HepG2 (cell line): Measurements from ENCODE around the gene HLCS. TPM values are rescaled to one million over a fixed set of nuclear protein-coding genes. Genes with fewer than 3 reads are reported as not detected.

Source experiments
- ARHGAP35 ChIP-seq: sonication (generic); formaldehyde crosslinking; IDR thresholded peaks from 2 replicates; pipeline ENCODE4 v1.9.0; 2022; ENCODE audit warnings: mild to moderate bottlenecking, inconsistent platforms, moderate library complexity, missing genetic modification reagents, borderline replicate concordance
- GABPB1 ChIP-seq: IDR thresholded peaks from 2 replicates; pipeline ENCODE4 v1.6.1; 2016; ENCODE audit warnings: mild to moderate bottlenecking, missing genetic modification reagents, moderate library complexity, missing compliant biosample characterization
- KLF13 ChIP-seq: sonication (generic); formaldehyde crosslinking; IDR thresholded peaks from 2 replicates; pipeline ENCODE4 v1.4.0; 2020; ENCODE audit warnings: mild to moderate bottlenecking, missing genetic modification reagents
- NR2F1 ChIP-seq, 2 experiments: fragments of 450-650 bp in 1 of 2; formaldehyde crosslinking in 1 of 2; IDR thresholded peaks; 2 replicates each; pipeline versions ENCODE4 v1.5.0 to v1.6.1; 2016 to 2020; ENCODE audit warnings: mild to moderate bottlenecking in 1 of 2, missing compliant biosample characterization in 1 of 2, missing genetic modification reagents in 1 of 2, moderate library complexity in 1 of 2
- RNF2 ChIP-seq: fragments of 450-650 bp; conservative IDR thresholded peaks from 2 replicates; pipeline ENCODE4 v1.6.1; 2016; ENCODE audit warnings: low read depth
- SMARCC2 ChIP-seq: fragments of 450-650 bp; IDR thresholded peaks from 2 replicates; pipeline ENCODE4 v1.6.1; 2017; ENCODE audit warnings: antibody characterized with exemption, mild to moderate bottlenecking
- SP140L ChIP-seq: sonication (generic); formaldehyde crosslinking; IDR thresholded peaks from 2 replicates; pipeline ENCODE4 v1.4.0; 2020; ENCODE audit warnings: missing genetic modification reagents, borderline replicate concordance
- SRSF1 ChIP-seq: fragments of 200-400 bp; formaldehyde crosslinking; optimal IDR thresholded peaks from 2 replicates; pipeline ENCODE3; 2017; ENCODE audit warnings: mild to moderate bottlenecking, low read depth, low read length, moderate library complexity
- TGIF2 ChIP-seq: IDR thresholded peaks from 2 replicates; pipeline ENCODE4 v1.6.1; 2016; ENCODE audit warnings: control low read depth, missing compliant biosample characterization
- YY1 ChIP-seq: IDR thresholded peaks from 2 replicates; pipeline ENCODE4 v1.6.1; 2011; ENCODE audit warnings: low read length, low read depth, moderate library complexity, mild to moderate bottlenecking; ENCODE audit not compliant: insufficient read depth, insufficient replicate concordance
- ZBTB38 ChIP-seq: sonication (generic); formaldehyde crosslinking; IDR thresholded peaks from 2 replicates; pipeline ENCODE4 v1.5.1; 2020; ENCODE audit warnings: mild to moderate bottlenecking, missing genetic modification reagents
- ZFP41 ChIP-seq: sonication (generic); formaldehyde crosslinking; IDR thresholded peaks from 2 replicates; pipeline ENCODE4 v1.4.0; 2020; ENCODE audit warnings: mild to moderate bottlenecking, missing genetic modification reagents, borderline replicate concordance
- ZNF558 ChIP-seq: sonication (generic); formaldehyde crosslinking; IDR thresholded peaks from 2 replicates; pipeline ENCODE4 v1.9.0; 2022; ENCODE audit warnings: mild to moderate bottlenecking, missing genetic modification reagents, borderline replicate concordance
- polyA plus RNA-seq, 8 experiments: library from polyadenylated mRNA; depleted of rRNA in 3 of 8; stranded (reverse) in 7 of 8; unstranded in 1 of 8; fragments of >200 nt; fragmentation: Illumina TruSeq in 4 of 8; extraction: Trizol in 4 of 8; gene quantifications; 2 replicates each; pipeline versions ENCODE4 v1.2.1 to v1.2.3, GENCODE V29; 2011 to 2016; ENCODE audit warnings: low read depth in 4 of 8, missing spikeins in 1 of 8, mixed read lengths in 1 of 8; ENCODE audit not compliant: insufficient read depth in 1 of 8
- total RNA-seq, 5 experiments: library from RNA; depleted of rRNA; stranded (reverse); fragments of >200 nt; fragmentation: Illumina TruSeq; extraction: Trizol; gene quantifications; 2 replicates each; pipeline ENCODE4 v1.2.3, GENCODE V29; 2016; ENCODE audit warnings: low read depth in 1 of 5
- TF ChIP-seq, protein P1 (sequence below): sonication (generic); formaldehyde crosslinking; conservative IDR thresholded peaks from 2 replicates; pipeline ENCODE4 v1.8.0; 2022; ENCODE audit warnings: mild to moderate bottlenecking, moderate library complexity, missing genetic modification reagents
- TF ChIP-seq, protein P2 (sequence below): sonication (generic); formaldehyde crosslinking; IDR thresholded peaks from 2 replicates; pipeline ENCODE4 v1.5.1; 2020; ENCODE audit warnings: mild to moderate bottlenecking, moderate library complexity, missing genetic modification reagents
- TF ChIP-seq, protein P3 (sequence below): sonication (generic); formaldehyde crosslinking; conservative IDR thresholded peaks from 2 replicates; pipeline ENCODE4 v1.4.0; 2020; ENCODE audit warnings: missing genetic modification reagents
- TF ChIP-seq, protein P4 (sequence below): sonication (generic); formaldehyde crosslinking; IDR thresholded peaks from 2 replicates; pipeline ENCODE4 v1.4.0; 2020; ENCODE audit warnings: missing genetic modification reagents
- TF ChIP-seq, protein P5 (sequence below): IDR thresholded peaks from 2 replicates; pipeline ENCODE4 v1.6.1; 2016
- TF ChIP-seq, protein P6 (sequence below): sonication (generic); formaldehyde crosslinking; IDR thresholded peaks from 2 replicates; pipeline ENCODE4 v1.4.0; 2020; ENCODE audit warnings: missing genetic modification reagents

The HLCS gene
- total and polyA plus RNA-seq, 2 of the 13 experiments (the other 11 are each of a cell fraction or from before 2014, with no cell fraction given), result 7.9 to 12.3 TPM

DNA sequence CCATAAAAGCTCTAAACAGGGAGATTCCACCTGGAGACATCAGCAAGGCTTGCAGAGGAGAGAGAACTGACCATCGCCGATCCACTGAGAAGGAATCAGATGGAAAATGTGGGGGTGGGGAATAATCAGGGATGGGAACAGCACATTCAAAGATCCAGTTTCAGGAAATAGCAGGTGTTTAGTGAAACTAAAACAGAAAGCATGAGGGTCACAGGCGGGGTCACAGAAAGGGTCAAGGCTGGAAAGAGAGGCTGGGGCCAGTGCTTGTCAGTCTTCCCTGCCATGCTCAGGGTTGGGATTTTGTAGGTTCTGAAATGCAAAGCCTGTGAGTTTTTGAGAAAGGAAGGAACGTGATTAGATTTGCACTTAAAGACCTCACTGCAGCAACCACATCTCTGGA lies 103.2 kb downstream of the HLCS start (continued):
- TF ChIP-seq, protein P1, sequence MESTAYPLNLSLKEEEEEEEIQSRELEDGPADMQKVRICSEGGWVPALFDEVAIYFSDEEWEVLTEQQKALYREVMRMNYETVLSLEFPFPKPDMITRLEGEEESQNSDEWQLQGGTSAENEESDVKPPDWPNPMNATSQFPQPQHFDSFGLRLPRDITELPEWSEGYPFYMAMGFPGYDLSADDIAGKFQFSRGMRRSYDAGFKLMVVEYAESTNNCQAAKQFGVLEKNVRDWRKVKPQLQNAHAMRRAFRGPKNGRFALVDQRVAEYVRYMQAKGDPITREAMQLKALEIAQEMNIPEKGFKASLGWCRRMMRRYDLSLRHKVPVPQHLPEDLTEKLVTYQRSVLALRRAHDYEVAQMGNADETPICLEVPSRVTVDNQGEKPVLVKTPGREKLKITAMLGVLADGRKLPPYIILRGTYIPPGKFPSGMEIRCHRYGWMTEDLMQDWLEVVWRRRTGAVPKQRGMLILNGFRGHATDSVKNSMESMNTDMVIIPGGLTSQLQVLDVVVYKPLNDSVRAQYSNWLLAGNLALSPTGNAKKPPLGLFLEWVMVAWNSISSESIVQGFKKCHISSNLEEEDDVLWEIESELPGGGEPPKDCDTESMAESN (CRISPR knock-in tag), result no peak
- TF ChIP-seq, protein P2, sequence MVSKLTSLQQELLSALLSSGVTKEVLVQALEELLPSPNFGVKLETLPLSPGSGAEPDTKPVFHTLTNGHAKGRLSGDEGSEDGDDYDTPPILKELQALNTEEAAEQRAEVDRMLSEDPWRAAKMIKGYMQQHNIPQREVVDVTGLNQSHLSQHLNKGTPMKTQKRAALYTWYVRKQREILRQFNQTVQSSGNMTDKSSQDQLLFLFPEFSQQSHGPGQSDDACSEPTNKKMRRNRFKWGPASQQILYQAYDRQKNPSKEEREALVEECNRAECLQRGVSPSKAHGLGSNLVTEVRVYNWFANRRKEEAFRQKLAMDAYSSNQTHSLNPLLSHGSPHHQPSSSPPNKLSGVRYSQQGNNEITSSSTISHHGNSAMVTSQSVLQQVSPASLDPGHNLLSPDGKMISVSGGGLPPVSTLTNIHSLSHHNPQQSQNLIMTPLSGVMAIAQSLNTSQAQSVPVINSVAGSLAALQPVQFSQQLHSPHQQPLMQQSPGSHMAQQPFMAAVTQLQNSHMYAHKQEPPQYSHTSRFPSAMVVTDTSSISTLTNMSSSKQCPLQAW (CRISPR knock-in tag), result 0 out of 2 replicates have a peak, but pooled peaks have one; percentile 13
- TF ChIP-seq KLF13 (CRISPR knock-in tag) (no peak), ZFP41 (no peak), SMARCC2 (no peak), GABPB1 (CRISPR knock-in tag) (no peak), ZBTB38 (CRISPR knock-in tag) (0 out of 2 replicates have a peak, but pooled peaks have one; percentile 47), SRSF1 (no peak), ZNF558 (CRISPR knock-in tag) (no peak), NR2F1 (CRISPR knock-in tag; IDR thresholded peaks at IDR 0.05) (peak; percentile 61 to 74; a peak in 2 of 4 replicates), ARHGAP35 (CRISPR knock-in tag) (no peak), SP140L (CRISPR knock-in tag) (no peak), TGIF2 (CRISPR knock-in tag) (no peak), RNF2 (no peak), YY1 (no peak)
- TF ChIP-seq, protein P3, sequence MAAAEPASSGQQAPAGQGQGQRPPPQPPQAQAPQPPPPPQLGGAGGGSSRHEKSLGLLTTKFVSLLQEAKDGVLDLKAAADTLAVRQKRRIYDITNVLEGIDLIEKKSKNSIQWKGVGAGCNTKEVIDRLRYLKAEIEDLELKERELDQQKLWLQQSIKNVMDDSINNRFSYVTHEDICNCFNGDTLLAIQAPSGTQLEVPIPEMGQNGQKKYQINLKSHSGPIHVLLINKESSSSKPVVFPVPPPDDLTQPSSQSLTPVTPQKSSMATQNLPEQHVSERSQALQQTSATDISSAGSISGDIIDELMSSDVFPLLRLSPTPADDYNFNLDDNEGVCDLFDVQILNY (CRISPR knock-in tag), result no peak
- TF ChIP-seq, protein P4, sequence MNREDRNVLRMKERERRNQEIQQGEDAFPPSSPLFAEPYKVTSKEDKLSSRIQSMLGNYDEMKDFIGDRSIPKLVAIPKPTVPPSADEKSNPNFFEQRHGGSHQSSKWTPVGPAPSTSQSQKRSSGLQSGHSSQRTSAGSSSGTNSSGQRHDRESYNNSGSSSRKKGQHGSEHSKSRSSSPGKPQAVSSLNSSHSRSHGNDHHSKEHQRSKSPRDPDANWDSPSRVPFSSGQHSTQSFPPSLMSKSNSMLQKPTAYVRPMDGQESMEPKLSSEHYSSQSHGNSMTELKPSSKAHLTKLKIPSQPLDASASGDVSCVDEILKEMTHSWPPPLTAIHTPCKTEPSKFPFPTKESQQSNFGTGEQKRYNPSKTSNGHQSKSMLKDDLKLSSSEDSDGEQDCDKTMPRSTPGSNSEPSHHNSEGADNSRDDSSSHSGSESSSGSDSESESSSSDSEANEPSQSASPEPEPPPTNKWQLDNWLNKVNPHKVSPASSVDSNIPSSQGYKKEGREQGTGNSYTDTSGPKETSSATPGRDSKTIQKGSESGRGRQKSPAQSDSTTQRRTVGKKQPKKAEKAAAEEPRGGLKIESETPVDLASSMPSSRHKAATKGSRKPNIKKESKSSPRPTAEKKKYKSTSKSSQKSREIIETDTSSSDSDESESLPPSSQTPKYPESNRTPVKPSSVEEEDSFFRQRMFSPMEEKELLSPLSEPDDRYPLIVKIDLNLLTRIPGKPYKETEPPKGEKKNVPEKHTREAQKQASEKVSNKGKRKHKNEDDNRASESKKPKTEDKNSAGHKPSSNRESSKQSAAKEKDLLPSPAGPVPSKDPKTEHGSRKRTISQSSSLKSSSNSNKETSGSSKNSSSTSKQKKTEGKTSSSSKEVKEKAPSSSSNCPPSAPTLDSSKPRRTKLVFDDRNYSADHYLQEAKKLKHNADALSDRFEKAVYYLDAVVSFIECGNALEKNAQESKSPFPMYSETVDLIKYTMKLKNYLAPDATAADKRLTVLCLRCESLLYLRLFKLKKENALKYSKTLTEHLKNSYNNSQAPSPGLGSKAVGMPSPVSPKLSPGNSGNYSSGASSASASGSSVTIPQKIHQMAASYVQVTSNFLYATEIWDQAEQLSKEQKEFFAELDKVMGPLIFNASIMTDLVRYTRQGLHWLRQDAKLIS, result no peak
- TF ChIP-seq, protein P5, sequence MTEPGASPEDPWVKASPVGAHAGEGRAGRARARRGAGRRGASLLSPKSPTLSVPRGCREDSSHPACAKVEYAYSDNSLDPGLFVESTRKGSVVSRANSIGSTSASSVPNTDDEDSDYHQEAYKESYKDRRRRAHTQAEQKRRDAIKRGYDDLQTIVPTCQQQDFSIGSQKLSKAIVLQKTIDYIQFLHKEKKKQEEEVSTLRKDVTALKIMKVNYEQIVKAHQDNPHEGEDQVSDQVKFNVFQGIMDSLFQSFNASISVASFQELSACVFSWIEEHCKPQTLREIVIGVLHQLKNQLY, result no peak
- TF ChIP-seq, protein P6, sequence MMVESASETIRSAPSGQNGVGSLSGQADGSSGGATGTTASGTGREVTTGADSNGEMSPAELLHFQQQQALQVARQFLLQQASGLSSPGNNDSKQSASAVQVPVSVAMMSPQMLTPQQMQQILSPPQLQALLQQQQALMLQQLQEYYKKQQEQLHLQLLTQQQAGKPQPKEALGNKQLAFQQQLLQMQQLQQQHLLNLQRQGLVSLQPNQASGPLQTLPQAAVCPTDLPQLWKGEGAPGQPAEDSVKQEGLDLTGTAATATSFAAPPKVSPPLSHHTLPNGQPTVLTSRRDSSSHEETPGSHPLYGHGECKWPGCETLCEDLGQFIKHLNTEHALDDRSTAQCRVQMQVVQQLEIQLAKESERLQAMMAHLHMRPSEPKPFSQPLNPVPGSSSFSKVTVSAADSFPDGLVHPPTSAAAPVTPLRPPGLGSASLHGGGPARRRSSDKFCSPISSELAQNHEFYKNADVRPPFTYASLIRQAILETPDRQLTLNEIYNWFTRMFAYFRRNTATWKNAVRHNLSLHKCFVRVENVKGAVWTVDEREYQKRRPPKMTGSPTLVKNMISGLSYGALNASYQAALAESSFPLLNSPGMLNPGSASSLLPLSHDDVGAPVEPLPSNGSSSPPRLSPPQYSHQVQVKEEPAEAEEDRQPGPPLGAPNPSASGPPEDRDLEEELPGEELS (CRISPR knock-in tag), result 0 out of 2 replicates have a peak, but pooled peaks have one; percentile 21
